ENCODE measurements around the gene NAXE.

DNA sequence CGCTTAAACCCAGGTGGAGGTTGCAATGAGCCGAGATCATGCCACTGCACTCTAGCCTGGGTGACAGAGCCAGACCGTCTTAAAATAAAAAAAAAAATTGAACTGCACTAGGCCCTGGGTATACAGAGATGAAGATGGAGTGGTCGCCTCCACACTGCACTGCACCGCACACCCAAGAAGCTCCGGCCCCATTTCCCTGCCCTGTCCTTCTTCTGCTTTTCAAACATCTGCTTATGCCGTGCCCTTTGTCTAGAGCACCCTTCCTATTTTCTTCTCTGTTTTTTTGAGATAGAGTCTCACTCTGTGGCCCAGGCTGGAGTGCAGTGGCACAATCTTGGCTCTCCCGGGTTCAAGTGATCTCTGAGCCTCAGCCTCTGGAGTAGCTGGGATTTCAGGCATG lies 36.6 kb upstream of the NAXE start:
- TF ChIP-seq, protein P1, sequence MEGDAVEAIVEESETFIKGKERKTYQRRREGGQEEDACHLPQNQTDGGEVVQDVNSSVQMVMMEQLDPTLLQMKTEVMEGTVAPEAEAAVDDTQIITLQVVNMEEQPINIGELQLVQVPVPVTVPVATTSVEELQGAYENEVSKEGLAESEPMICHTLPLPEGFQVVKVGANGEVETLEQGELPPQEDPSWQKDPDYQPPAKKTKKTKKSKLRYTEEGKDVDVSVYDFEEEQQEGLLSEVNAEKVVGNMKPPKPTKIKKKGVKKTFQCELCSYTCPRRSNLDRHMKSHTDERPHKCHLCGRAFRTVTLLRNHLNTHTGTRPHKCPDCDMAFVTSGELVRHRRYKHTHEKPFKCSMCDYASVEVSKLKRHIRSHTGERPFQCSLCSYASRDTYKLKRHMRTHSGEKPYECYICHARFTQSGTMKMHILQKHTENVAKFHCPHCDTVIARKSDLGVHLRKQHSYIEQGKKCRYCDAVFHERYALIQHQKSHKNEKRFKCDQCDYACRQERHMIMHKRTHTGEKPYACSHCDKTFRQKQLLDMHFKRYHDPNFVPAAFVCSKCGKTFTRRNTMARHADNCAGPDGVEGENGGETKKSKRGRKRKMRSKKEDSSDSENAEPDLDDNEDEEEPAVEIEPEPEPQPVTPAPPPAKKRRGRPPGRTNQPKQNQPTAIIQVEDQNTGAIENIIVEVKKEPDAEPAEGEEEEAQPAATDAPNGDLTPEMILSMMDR (IDR thresholded peaks at IDR 0.05; ENCODE audit: poor library complexity, severe bottlenecking), result no peak
- TF ChIP-seq RAD21 (conservative IDR thresholded peaks at IDR 0.05) (no peak), POLR2AphosphoS5 (IDR thresholded peaks at IDR 0.05) (no peak), MXI1 (conservative IDR thresholded peaks at IDR 0.05; ENCODE audit: poor library complexity, severe bottlenecking) (no peak), TAF1 (IDR thresholded peaks at IDR 0.05; ENCODE audit: low read depth) (no peak), EP300 (conservative IDR thresholded peaks at IDR 0.05; ENCODE audit: poor library complexity, severe bottlenecking) (no peak), SMC3 (conservative IDR thresholded peaks at IDR 0.05; ENCODE audit: poor library complexity) (no peak)
- TF ChIP-seq, protein P2, sequence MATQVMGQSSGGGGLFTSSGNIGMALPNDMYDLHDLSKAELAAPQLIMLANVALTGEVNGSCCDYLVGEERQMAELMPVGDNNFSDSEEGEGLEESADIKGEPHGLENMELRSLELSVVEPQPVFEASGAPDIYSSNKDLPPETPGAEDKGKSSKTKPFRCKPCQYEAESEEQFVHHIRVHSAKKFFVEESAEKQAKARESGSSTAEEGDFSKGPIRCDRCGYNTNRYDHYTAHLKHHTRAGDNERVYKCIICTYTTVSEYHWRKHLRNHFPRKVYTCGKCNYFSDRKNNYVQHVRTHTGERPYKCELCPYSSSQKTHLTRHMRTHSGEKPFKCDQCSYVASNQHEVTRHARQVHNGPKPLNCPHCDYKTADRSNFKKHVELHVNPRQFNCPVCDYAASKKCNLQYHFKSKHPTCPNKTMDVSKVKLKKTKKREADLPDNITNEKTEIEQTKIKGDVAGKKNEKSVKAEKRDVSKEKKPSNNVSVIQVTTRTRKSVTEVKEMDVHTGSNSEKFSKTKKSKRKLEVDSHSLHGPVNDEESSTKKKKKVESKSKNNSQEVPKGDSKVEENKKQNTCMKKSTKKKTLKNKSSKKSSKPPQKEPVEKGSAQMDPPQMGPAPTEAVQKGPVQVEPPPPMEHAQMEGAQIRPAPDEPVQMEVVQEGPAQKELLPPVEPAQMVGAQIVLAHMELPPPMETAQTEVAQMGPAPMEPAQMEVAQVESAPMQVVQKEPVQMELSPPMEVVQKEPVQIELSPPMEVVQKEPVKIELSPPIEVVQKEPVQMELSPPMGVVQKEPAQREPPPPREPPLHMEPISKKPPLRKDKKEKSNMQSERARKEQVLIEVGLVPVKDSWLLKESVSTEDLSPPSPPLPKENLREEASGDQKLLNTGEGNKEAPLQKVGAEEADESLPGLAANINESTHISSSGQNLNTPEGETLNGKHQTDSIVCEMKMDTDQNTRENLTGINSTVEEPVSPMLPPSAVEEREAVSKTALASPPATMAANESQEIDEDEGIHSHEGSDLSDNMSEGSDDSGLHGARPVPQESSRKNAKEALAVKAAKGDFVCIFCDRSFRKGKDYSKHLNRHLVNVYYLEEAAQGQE (IDR thresholded peaks at IDR 0.05; ENCODE audit: borderline replicate concordance), result no peak

Data from neural cell (in vitro differentiated cells).